ENCODE results near the gene ATAT1. TPM values are rescaled to one million over a fixed set of nuclear protein-coding genes. Genes with fewer than 3 reads are reported as not detected.

Gene ATAT1
- total RNA-seq, 1 experiment from 2014 or later: 30.0 TPM

- TF ChIP-seq CTCF (IDR thresholded peaks at IDR 0.05; ENCODE audit: unreplicated experiment): no peak
- TSS peak; percentile 36 for BruUV-seq (replicated peaks)
- Mint-ChIP-seq H3K4me3 (ENCODE audit: low read depth, unreplicated experiment) (peak overlapping the region; percentile 78), H3K9me3 (ENCODE audit: low read depth, unreplicated experiment) (no peaks in the 10 kb centered on the region), H3K27me3 (ENCODE audit: unreplicated experiment) (no peaks in the 10 kb centered on the region), H3K36me3 (ENCODE audit: insufficient read depth, unreplicated experiment) (peaks cover 80% of the 10 kb centered on the region), H3K27ac (ENCODE audit: unreplicated experiment) (peak overlapping the region; percentile 69), H3K4me1 (ENCODE audit: low read depth, unreplicated experiment) (peaks cover 13% of the 10 kb centered on the region)
- intact Hi-C loops (cut with micrococcal nuclease; ENCODE audit: unreplicated experiment): no loop called here
- CTCF ChIA-PET: interaction anchor here (0.7 to 1.0 kb wide), 4 partner anchors 10 to 103 kb away, joined by 3 to 6 read pairs (median 4); no protein-coding TSS in a partner anchor
- DNase-seq: peak; percentile 88
These were observed 20.8 kb downstream of the ATAT1 start for GRCh38 chr6:30647242-30648116.

- DNase-seq: no peak
- Mint-ChIP-seq H3K27me3 (ENCODE audit: unreplicated experiment) (no peaks in the 10 kb centered on the region), H3K9me3 (ENCODE audit: low read depth, unreplicated experiment) (no peaks in the 10 kb centered on the region), H3K4me1 (ENCODE audit: low read depth, unreplicated experiment) (peaks cover 6% of the 10 kb centered on the region), H3K36me3 (ENCODE audit: insufficient read depth, unreplicated experiment) (peaks cover 89% of the 10 kb centered on the region), H3K4me3 (ENCODE audit: low read depth, unreplicated experiment) (no peak overlapping the region), H3K27ac (ENCODE audit: unreplicated experiment) (no peak overlapping the region)
- TF ChIP-seq CTCF (IDR thresholded peaks at IDR 0.05; ENCODE audit: unreplicated experiment): no peak
- intact Hi-C loops (cut with micrococcal nuclease; ENCODE audit: unreplicated experiment): no loop called here
- BruUV-seq (replicated peaks): no TSS peak
- CTCF ChIA-PET: interaction anchor here (1.3 kb wide), 1 partner anchor 80 kb away, joined by 4 read pairs; no protein-coding TSS in a partner anchor
These were observed 24.5 kb downstream of the ATAT1 start for GRCh38 chr6:30651143-30651542.

GRCh38 chr6:30654798-30655742 is 28.4 kb downstream of the ATAT1 start:
- BruUV-seq (replicated peaks): no TSS peak
- H3K4me1 Mint-ChIP-seq (ENCODE audit: low read depth, unreplicated experiment): no peaks in the 10 kb centered on the region
- no peak for DNase-seq
- no peak for TF ChIP-seq CTCF (IDR thresholded peaks at IDR 0.05; ENCODE audit: unreplicated experiment)
- no peak overlapping the region for H3K4me3 Mint-ChIP-seq (ENCODE audit: low read depth, unreplicated experiment)
- peaks cover 91% of the 10 kb centered on the region for H3K36me3 Mint-ChIP-seq (ENCODE audit: insufficient read depth, unreplicated experiment)
- no peaks in the 10 kb centered on the region for H3K27me3 Mint-ChIP-seq (ENCODE audit: unreplicated experiment)
- no peak overlapping the region for H3K27ac Mint-ChIP-seq (ENCODE audit: unreplicated experiment)
- CTCF ChIA-PET: no interaction called here
- intact Hi-C loops (cut with micrococcal nuclease; ENCODE audit: unreplicated experiment): no loop called here
- H3K9me3 Mint-ChIP-seq (ENCODE audit: low read depth, unreplicated experiment): no peaks in the 10 kb centered on the region

- no TSS peak for BruUV-seq (replicated peaks)
- H3K36me3 Mint-ChIP-seq (ENCODE audit: insufficient read depth, unreplicated experiment): peaks cover 91% of the 10 kb centered on the region
- H3K27me3 Mint-ChIP-seq (ENCODE audit: unreplicated experiment): no peaks in the 10 kb centered on the region
- H3K4me3 Mint-ChIP-seq (ENCODE audit: low read depth, unreplicated experiment): no peak overlapping the region
- no peaks in the 10 kb centered on the region for H3K9me3 Mint-ChIP-seq (ENCODE audit: low read depth, unreplicated experiment)
- CTCF ChIA-PET: no interaction called here
- DNase-seq: no peak
- no peaks in the 10 kb centered on the region for H3K4me1 Mint-ChIP-seq (ENCODE audit: low read depth, unreplicated experiment)
- H3K27ac Mint-ChIP-seq (ENCODE audit: unreplicated experiment): no peak overlapping the region
- TF ChIP-seq CTCF (IDR thresholded peaks at IDR 0.05; ENCODE audit: unreplicated experiment): no peak
- intact Hi-C loops (cut with micrococcal nuclease; ENCODE audit: unreplicated experiment): no loop called here
These were observed 29.0 kb downstream of the ATAT1 start for GRCh38 chr6:30655743-30656094.

Measured in Calu3 (cell line).